GM12865 (cell line): ENCODE results near the gene CLPX.
"Not testable (repeated sequence)": the region's sequence is repeated elsewhere in the genome, so short reads cannot be mapped to it uniquely, and the experiment has no call there.

Experiments used
- DNase-seq: peaks from one replicate; pipeline ENCODE4 v3.0.0; 2010; ENCODE audit warnings: low read depth
- H3K4me3 ChIP-seq: 2 replicates; pipeline ENCODE4 v1.5.1; 2011; ENCODE audit warnings: mild to moderate bottlenecking, low read depth, low read length, control low read depth
- TF ChIP-seq, protein P1 (sequence below): IDR thresholded peaks from 2 replicates; pipeline ENCODE4 v1.5.1; 2011; ENCODE audit warnings: low read length, control low read depth, low read depth, inconsistent platforms; ENCODE audit not compliant: insufficient read depth; ENCODE audit errors: missing control alignments

Gene CLPX

DNA sequence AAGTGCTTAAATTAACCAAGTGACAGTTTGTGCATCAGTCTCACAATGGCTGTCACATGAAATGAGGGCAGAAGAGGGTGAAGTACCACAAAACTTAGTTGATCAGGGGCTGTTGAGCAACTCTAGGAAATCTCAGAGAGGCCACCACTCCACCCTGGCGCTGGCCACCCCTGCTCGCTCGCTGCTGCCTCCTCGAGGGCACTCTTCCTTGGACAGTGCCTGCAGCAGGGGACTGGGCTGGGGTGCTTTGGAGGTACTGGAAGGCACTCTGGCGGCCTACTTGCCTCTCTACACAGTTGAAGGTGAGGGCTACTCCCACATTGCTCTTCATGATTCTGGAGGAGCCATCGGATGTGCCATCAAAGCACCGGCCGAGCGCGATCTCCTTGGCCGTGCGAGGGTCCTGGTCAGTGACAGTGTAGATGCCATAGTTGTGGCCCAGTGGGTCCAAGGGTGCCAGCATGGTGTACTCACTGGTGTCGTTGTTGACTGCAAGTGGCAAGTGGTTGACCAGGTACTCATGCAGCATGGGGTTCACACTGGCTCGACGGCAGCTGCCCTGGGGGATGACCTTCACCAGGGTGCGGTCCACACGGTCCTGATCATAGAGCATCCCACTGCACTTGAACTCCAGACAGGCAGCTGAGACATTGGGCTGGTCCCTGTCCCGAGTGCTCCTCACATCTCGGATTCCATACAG lies 11.6 kb upstream of the CLPX start:
- H3K4me3 ChIP-seq = no peak overlapping the region
- TF ChIP-seq, protein P1, sequence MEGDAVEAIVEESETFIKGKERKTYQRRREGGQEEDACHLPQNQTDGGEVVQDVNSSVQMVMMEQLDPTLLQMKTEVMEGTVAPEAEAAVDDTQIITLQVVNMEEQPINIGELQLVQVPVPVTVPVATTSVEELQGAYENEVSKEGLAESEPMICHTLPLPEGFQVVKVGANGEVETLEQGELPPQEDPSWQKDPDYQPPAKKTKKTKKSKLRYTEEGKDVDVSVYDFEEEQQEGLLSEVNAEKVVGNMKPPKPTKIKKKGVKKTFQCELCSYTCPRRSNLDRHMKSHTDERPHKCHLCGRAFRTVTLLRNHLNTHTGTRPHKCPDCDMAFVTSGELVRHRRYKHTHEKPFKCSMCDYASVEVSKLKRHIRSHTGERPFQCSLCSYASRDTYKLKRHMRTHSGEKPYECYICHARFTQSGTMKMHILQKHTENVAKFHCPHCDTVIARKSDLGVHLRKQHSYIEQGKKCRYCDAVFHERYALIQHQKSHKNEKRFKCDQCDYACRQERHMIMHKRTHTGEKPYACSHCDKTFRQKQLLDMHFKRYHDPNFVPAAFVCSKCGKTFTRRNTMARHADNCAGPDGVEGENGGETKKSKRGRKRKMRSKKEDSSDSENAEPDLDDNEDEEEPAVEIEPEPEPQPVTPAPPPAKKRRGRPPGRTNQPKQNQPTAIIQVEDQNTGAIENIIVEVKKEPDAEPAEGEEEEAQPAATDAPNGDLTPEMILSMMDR = no peak
- no peak for DNase-seq

GRCh38 chr15:65195548-65195923 lies 10.4 kb upstream of the CLPX start:
- H3K4me3 ChIP-seq = no peak overlapping the region
- TF ChIP-seq, protein P1 = no peak
- no peak for DNase-seq

DNA sequence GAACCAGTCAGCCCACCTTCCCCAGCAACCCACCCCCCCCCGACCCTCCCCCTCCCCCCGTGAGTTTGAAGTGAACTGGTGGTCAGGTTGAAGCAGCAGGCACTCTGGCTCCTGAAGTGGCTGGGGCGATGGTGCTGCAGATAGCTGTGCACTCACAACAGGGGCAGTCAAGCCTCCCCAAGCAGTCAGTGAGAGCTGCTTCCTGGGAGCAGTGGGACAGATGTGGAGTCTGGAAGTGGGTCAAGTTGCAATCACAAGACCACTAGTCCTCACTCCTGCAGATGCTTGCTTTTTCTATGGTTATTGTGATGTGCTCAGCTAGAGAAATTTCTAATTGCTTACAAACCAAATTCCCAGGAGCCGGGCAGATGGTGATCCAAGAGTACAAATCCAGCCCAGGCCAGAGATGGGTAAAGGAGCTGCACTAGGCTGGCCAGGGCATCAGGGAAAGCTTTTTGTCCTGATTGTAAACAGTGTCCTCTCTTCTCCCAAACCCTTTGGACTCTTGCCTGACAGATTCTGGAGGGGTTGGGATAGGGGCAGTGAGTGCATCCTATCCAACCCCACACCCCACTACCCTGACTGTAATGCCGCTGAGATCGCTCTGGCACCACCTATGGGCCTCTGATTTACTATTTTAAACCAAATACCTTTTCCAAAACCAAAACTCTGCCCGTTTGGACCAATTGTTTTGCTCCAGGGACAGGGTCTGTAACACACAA lies 9.8 kb upstream of the CLPX start:
- no peak for DNase-seq
- no peak overlapping the region for H3K4me3 ChIP-seq
- TF ChIP-seq, protein P1 = no peak

DNA sequence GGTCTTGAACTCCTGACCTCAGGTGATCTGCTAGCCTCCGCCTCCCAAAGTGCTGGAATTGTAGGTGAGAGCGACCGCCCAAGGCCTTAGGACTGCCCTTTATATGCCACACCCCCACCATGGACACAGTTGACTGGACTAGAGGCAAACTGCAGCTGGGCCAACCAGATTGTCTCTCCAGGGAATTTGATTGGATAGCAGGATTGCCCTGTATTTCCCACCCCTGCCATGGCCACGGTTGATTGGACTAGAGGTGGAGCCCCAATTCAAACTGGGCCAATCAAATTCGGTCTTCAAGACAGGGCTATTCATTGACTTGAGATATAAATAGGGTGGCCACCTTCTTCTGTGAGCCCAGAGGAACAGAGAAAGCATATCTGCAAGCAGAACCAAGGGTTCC lies 6.9 kb upstream of the CLPX start:
- DNase-seq = peak; percentile 32
- TF ChIP-seq, protein P1 = no peak
- H3K4me3 ChIP-seq = no peak overlapping the region

- H3K4me3 ChIP-seq = no peak overlapping the region
- TF ChIP-seq, protein P1 = peak; percentile 59
- peak; percentile 62 for DNase-seq
Measured at GRCh38 chr15:65189102-65189740, 4.1 kb upstream of the CLPX start.

DNA sequence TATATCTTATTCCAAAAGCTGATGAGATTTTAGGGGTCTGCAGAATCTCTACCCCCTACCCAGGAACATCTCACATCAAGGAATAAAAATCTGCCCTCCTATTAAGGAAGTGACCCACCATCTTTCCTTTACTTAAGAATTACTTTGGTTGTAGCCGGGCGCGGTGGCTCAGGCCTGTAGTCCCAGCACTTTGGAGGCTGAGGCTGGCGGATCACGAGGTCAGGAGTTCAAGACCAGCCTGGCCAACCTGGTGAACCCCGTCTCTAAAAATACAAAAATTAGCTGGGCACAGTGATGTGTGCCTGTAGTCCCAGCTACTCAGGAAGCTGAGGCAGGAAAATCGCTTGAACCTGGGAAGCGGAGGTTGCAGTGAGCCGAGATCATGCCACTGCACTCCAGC lies 3.3 kb upstream of the CLPX start:
- H3K4me3 ChIP-seq, DNase-seq: not testable (repeated sequence)

- DNase-seq = peak; percentile 68
Measured at GRCh38 chr15:65184305-65184867, 756 bp downstream of the CLPX start.

More at GRCh38 chr15:65184305-65184867, 756 bp downstream of the CLPX start:
- peak overlapping the region; percentile 91 for H3K4me3 ChIP-seq
- TF ChIP-seq, protein P1 = no peak
